HG03521 (cell line): Measurements from ENCODE around the gene SDHAF4.
"Not testable (repeated sequence)": the region's sequence is repeated elsewhere in the genome, so short reads cannot be mapped to it uniquely, and the experiment has no call there.

Experiments used
- ATAC-seq: cut with Tn5 transposase; IDR thresholded peaks from one replicate; pipeline ENCODE4 v1.9.1; 2021; ENCODE audit warnings: mild to moderate bottlenecking, moderate library complexity; ENCODE audit not compliant: unreplicated experiment

The SDHAF4 gene

GRCh38 chr6:70590400-70590799 is 23.7 kb downstream of the SDHAF4 start:
- ATAC-seq, result no peak

- ATAC-seq, result no peak
Observed at GRCh38 chr6:70592391-70593117, 25.8 kb downstream of the SDHAF4 start.

- no peak for ATAC-seq
Observed at GRCh38 chr6:70593118-70593486, 26.4 kb downstream of the SDHAF4 start.

GRCh38 chr6:70599187-70599586 is 32.5 kb downstream of the SDHAF4 start:
- ATAC-seq, result no peak

- ATAC-seq, result no peak
Observed at GRCh38 chr6:70601014-70601413, 34.3 kb downstream of the SDHAF4 start.

- no peak for ATAC-seq
Observed at GRCh38 chr6:70604254-70604653, 37.5 kb downstream of the SDHAF4 start.

GRCh38 chr6:70607371-70607770 is 40.6 kb downstream of the SDHAF4 start:
- ATAC-seq, result not testable (repeated sequence)

- ATAC-seq, result not testable (repeated sequence)
Observed at GRCh38 chr6:70609181-70609580, 42.5 kb downstream of the SDHAF4 start.

- ATAC-seq, result no peak
Observed at GRCh38 chr6:70616728-70617260, 50.1 kb downstream of the SDHAF4 start.

- ATAC-seq, result no peak
Observed at GRCh38 chr6:70620746-70621145, 54.0 kb downstream of the SDHAF4 start.

GRCh38 chr6:70622461-70622860 is 55.7 kb downstream of the SDHAF4 start:
- ATAC-seq, result no peak

- no peak for ATAC-seq
Observed at GRCh38 chr6:70625436-70625835, 58.7 kb downstream of the SDHAF4 start.

GRCh38 chr6:70627500-70628254 is 60.9 kb downstream of the SDHAF4 start:
- no peak for ATAC-seq

GRCh38 chr6:70629929-70630328 is 63.2 kb downstream of the SDHAF4 start:
- ATAC-seq, result no peak

- no peak for ATAC-seq
Observed at GRCh38 chr6:70633870-70634269, 67.1 kb downstream of the SDHAF4 start.

- ATAC-seq, result no peak
Observed at GRCh38 chr6:70636596-70636995, 69.9 kb downstream of the SDHAF4 start.

- ATAC-seq, result no peak
Observed at GRCh38 chr6:70638468-70638867, 71.7 kb downstream of the SDHAF4 start.
